Cardiac muscle cell (in vitro differentiated cells and primary cell): Measurements from ENCODE around the gene OPALIN. TPM values are rescaled to one million over a fixed set of nuclear protein-coding genes. Genes with fewer than 3 reads are reported as not detected.

Source experiments
- DNase-seq, 2 donors: peaks; one replicate each; pipeline versions ENCODE4 v3.0.0 to v3.0.0-alpha.2; 2010 to 2017; ENCODE audit warnings: low read depth in 1 of 2, low spot score in 1 of 2
- H3K27ac ChIP-seq: fragments of 200-600 bp; sonication (generic); 2 replicates; pipeline ENCODE4 v1.5.1; 2016
- H3K27me3 ChIP-seq: fragments of 200-600 bp; sonication (generic); 2 replicates; pipeline ENCODE4 v1.6.0; 2016; ENCODE audit warnings: control low read depth
- H3K36me3 ChIP-seq: fragments of 200-600 bp; sonication (generic); 2 replicates; pipeline ENCODE4 v1.5.1; 2016; ENCODE audit warnings: control low read depth
- H3K4me1 ChIP-seq: fragments of 200-600 bp; sonication (generic); 2 replicates; pipeline ENCODE4 v1.8.1; 2017; ENCODE audit warnings: low read depth, mild to moderate bottlenecking, mixed run types
- H3K4me3 ChIP-seq: fragments of 200-600 bp; sonication (generic); 2 replicates; pipeline ENCODE4 v1.5.1; 2016; ENCODE audit warnings: mild to moderate bottlenecking
- H3K9me3 ChIP-seq: fragments of 200-600 bp; sonication (generic); 2 replicates; pipeline ENCODE4 v1.5.1; 2017; ENCODE audit warnings: low read depth, mild to moderate bottlenecking, control low read depth
- CTCF ChIP-seq: IDR thresholded peaks from 2 replicates; pipeline ENCODE4 v1.5.1; 2012; ENCODE audit warnings: low read depth, mild to moderate bottlenecking, low read length
- polyA plus RNA-seq: library from polyadenylated mRNA; unstranded; fragments of >200 nt; fragmentation: Nextera tagmentation; extraction: Ambion mirVana; gene quantifications from 2 replicates; pipeline ENCODE4 v1.2.1, GENCODE V29; 2016
- total RNA-seq: library from RNA; depleted of rRNA; stranded (reverse); fragments of >200 nt; gene quantifications from 2 replicates; pipeline ENCODE4 v1.2.3, GENCODE V29; 2016

OPALIN gene
- total and polyA plus RNA-seq, 2 experiments from 2014 or later, result not detected

- H3K4me3 ChIP-seq, result no peak overlapping the region
- H3K4me1 ChIP-seq, result peaks cover 17% of the 10 kb centered on the region
- DNase-seq, result no peak
- H3K27ac ChIP-seq, result no peak overlapping the region
- TF ChIP-seq CTCF, result no peak
- H3K27me3 ChIP-seq, result no peaks in the 10 kb centered on the region
- H3K9me3 ChIP-seq, result no peaks in the 10 kb centered on the region
- H3K36me3 ChIP-seq, result no peaks in the 10 kb centered on the region
Measured at GRCh38 chr10:96306516-96306915, 52.3 kb downstream of the OPALIN start.

- no peak for TF ChIP-seq CTCF
- no peak for DNase-seq
- Histone ChIP-seq H3K27ac (no peak overlapping the region), H3K9me3 (no peaks in the 10 kb centered on the region), H3K4me1 (peaks cover 12% of the 10 kb centered on the region), H3K4me3 (no peak overlapping the region), H3K36me3 (no peaks in the 10 kb centered on the region), H3K27me3 (no peaks in the 10 kb centered on the region)
Measured at GRCh38 chr10:96305019-96305418, 53.8 kb downstream of the OPALIN start.

- DNase-seq, result no peak
- Histone ChIP-seq H3K27me3 (no peaks in the 10 kb centered on the region), H3K27ac (no peak within 1 kb of the TSS), H3K4me3 (no peak within 1 kb of the TSS), H3K36me3 (no peaks in the 10 kb centered on the region), H3K4me1 (peaks cover 8% of the 10 kb centered on the region), H3K9me3 (no peaks in the 10 kb centered on the region)
- no peak for TF ChIP-seq CTCF
Measured at GRCh38 chr10:96304230-96304629, 54.6 kb downstream of the OPALIN start, which contains the start of gene DNTT. Gene DNTT (plus strand): TSS chr10:96304434. CDS start chr10:96304498, 64 bp downstream.

- H3K27me3 ChIP-seq, result no peaks in the 10 kb centered on the region
- H3K36me3 ChIP-seq, result no peaks in the 10 kb centered on the region
- no peak for TF ChIP-seq CTCF
- H3K27ac ChIP-seq, result no peak overlapping the region
- no peak overlapping the region for H3K4me3 ChIP-seq
- peaks cover 8% of the 10 kb centered on the region for H3K4me1 ChIP-seq
- no peaks in the 10 kb centered on the region for H3K9me3 ChIP-seq
- DNase-seq, result no peak
Measured at GRCh38 chr10:96301616-96302015, 57.2 kb downstream of the OPALIN start.

- H3K27me3 ChIP-seq, result no peaks in the 10 kb centered on the region
- no peak for DNase-seq
- no peaks in the 10 kb centered on the region for H3K9me3 ChIP-seq
- TF ChIP-seq CTCF, result no peak
- no peak overlapping the region for H3K4me3 ChIP-seq
- peaks cover 8% of the 10 kb centered on the region for H3K4me1 ChIP-seq
- no peak overlapping the region for H3K27ac ChIP-seq
- H3K36me3 ChIP-seq, result no peaks in the 10 kb centered on the region
Measured at GRCh38 chr10:96299383-96299782, 59.4 kb downstream of the OPALIN start.

GRCh38 chr10:96298362-96298761 lies 60.4 kb downstream of the OPALIN start:
- DNase-seq, result no peak
- no peaks in the 10 kb centered on the region for H3K9me3 ChIP-seq
- H3K4me3 ChIP-seq, result no peak overlapping the region
- H3K36me3 ChIP-seq, result no peaks in the 10 kb centered on the region
- peaks cover 8% of the 10 kb centered on the region for H3K4me1 ChIP-seq
- no peak for TF ChIP-seq CTCF
- no peaks in the 10 kb centered on the region for H3K27me3 ChIP-seq
- H3K27ac ChIP-seq, result no peak overlapping the region
